Naive thymus-derived CD8-positive, alpha-beta T cell (primary cell): ENCODE measurements around the gene CTU1. TPM values are rescaled to one million over a fixed set of nuclear protein-coding genes. Genes with fewer than 3 reads are reported as not detected.

ENCODE experiments used
- ATAC-seq, 2 donors: fragments of 150-1000 bp; cut with Tn5 transposase in 1 of 2; sonication (Bioruptor Pico), chemical (Tn5 transposase) in 1 of 2; 1 replicate in 1 of 2; 2 replicates in 1 of 2; pipeline ENCODE4 v1.10.0; 2021; ENCODE audit warnings: mild to moderate bottlenecking in 2 of 2, moderate library complexity in 2 of 2
- POLR2A ChIA-PET: fragments of 350-600 bp; sonication (Branson Sonifier 250); formaldehyde crosslinking; loops from one replicate; lab custom pipeline; 2021; ENCODE audit warnings: antibody characterized with exemption; lab: Charles Lee
- DNase-seq, 10 donors: peaks; one replicate each; pipeline versions ENCODE4 v3.0.0 to v3.0.0-alpha.2; 2020 to 2022
- H3K27ac Mint-ChIP-seq, 10 donors: one replicate each; pipeline ENCODE4 v1.8.0; 2020 to 2022; ENCODE audit warnings: mild to moderate bottlenecking in 10 of 10, mixed read lengths in 10 of 10, moderate library complexity in 4 of 10, inconsistent platforms in 1 of 10
- H3K27me3 Mint-ChIP-seq, 5 donors: one replicate each; pipeline ENCODE4 v1.8.0; 2021 to 2022; ENCODE audit warnings: mixed read lengths in 5 of 5
- H3K36me3 Mint-ChIP-seq, 3 donors: one replicate each; pipeline ENCODE4 v1.8.0; 2020 to 2022; ENCODE audit warnings: mixed read lengths in 3 of 3, mild to moderate bottlenecking in 2 of 3, inconsistent platforms in 1 of 3
- H3K4me1 Mint-ChIP-seq, 4 donors: one replicate each; pipeline ENCODE4 v1.8.0; 2021 to 2022; ENCODE audit warnings: mixed read lengths in 4 of 4
- H3K4me3 Mint-ChIP-seq, 10 donors: one replicate each; pipeline ENCODE4 v1.8.0; 2020 to 2022; ENCODE audit warnings: mild to moderate bottlenecking in 10 of 10, mixed read lengths in 10 of 10, moderate library complexity in 6 of 10, inconsistent platforms in 1 of 10
- H3K9me3 Mint-ChIP-seq, 9 donors: one replicate each; pipeline ENCODE4 v1.8.0; 2020 to 2022; ENCODE audit warnings: mixed read lengths in 9 of 9, mild to moderate bottlenecking in 3 of 9, inconsistent platforms in 1 of 9, moderate library complexity in 1 of 9
- polyA plus RNA-seq, 3 donors: library from polyadenylated mRNA; unstranded; fragments of 300-500 nt; fragmentation: Illumina TruSeq; gene quantifications; one replicate each; pipeline ENCODE4 v1.2.3, GENCODE V29; 2021
- total RNA-seq, 8 experiments: library from RNA in 2 of 8; stranded (reverse) in 2 of 8; gene quantifications; one replicate each; pipeline ENCODE4 v1.2.3 and lab custom pipeline; 2021 to 2026

CTU1 gene
- total and polyA plus RNA-seq, 5 experiments from 2014 or later, result 2.4 to 10.3 (median 9.3) TPM

GRCh38 chr19:51141181-51141580 lies 33.0 kb upstream of the CTU1 start:
- Mint-ChIP-seq H3K9me3 (peaks cover 0 to under 1% (median 0%) of the 10 kb centered on the region in 9 donors), H3K4me3 (no peak overlapping the region), H3K36me3 (peaks cover 0 to under 1% (median 0%) of the 10 kb centered on the region in 3 donors), H3K4me1 (peaks cover 18 to 68% (median 35%) of the 10 kb centered on the region in 4 donors), H3K27ac (peak overlapping the region in 2 of 10 donors; percentile 41 to 77), H3K27me3 (no peaks in the 10 kb centered on the region)
- ATAC-seq, result no peak
- no peak for DNase-seq
- POLR2A ChIA-PET, result no interaction called here

- H3K9me3 Mint-ChIP-seq, result peaks cover 0 to 8% (median 0%) of the 10 kb centered on the region in 9 donors
- ATAC-seq (no peak), DNase-seq (no peak)
- H3K4me1 Mint-ChIP-seq, result peaks cover 18 to 70% (median 40%) of the 10 kb centered on the region in 4 donors
- peak overlapping the region in 4 of 10 donors; percentile 2 to 42 (median 4) for H3K27ac Mint-ChIP-seq
- no peaks in the 10 kb centered on the region for H3K27me3 Mint-ChIP-seq
- POLR2A ChIA-PET, result no interaction called here
- peaks cover 0 to 7% (median 0%) of the 10 kb centered on the region in 3 donors for H3K36me3 Mint-ChIP-seq
- H3K4me3 Mint-ChIP-seq, result no peak overlapping the region
These were observed 32.2 kb upstream of the CTU1 start for GRCh38 chr19:51140441-51140840.

GRCh38 chr19:51139299-51140014 lies 31.2 kb upstream of the CTU1 start:
- H3K4me3 Mint-ChIP-seq, result peak overlapping the region in 3 of 10 donors; percentile 16 to 65 (median 25)
- H3K27ac Mint-ChIP-seq, result peak overlapping the region in 5 of 10 donors; percentile 21 to 62 (median 49)
- DNase-seq, result no peak
- H3K36me3 Mint-ChIP-seq, result peaks cover 0 to 16% (median 3%) of the 10 kb centered on the region in 3 donors
- H3K27me3 Mint-ChIP-seq, result no peaks in the 10 kb centered on the region
- POLR2A ChIA-PET, result no interaction called here
- H3K4me1 Mint-ChIP-seq, result peaks cover 20 to 73% (median 39%) of the 10 kb centered on the region in 4 donors
- ATAC-seq, result no peak
- peaks cover 0 to 11% (median 0%) of the 10 kb centered on the region in 9 donors for H3K9me3 Mint-ChIP-seq

DNA sequence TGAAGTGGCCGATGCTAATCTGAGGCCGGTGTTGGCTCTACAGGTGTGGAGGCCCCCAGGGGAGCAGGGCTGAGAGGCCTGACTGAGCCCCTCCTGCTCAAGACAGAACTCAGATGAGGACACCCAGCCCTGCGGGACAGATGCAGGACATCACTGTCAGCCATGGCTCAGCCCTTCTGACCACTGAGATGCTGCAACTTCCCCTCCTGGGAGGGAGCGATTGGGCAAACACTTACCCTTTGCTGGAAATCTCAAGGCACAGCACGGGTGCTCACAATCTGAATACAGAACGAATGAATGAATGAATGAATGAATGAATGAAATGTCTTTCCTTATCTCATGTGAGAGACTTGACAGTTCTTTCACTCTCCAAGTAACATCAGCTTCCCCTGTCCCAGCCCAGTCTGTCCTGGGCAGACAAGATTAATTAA lies 30.4 kb upstream of the CTU1 start:
- ATAC-seq (no peak), DNase-seq (no peak)
- Mint-ChIP-seq H3K36me3 (peaks cover 0 to 16% (median 3%) of the 10 kb centered on the region in 3 donors), H3K9me3 (peaks cover 0 to 11% (median 0%) of the 10 kb centered on the region in 9 donors), H3K4me1 (peaks cover 20 to 70% (median 39%) of the 10 kb centered on the region in 4 donors), H3K27me3 (no peaks in the 10 kb centered on the region), H3K27ac (peak overlapping the region in 4 of 10 donors; percentile 17 to 78 (median 56)), H3K4me3 (peak overlapping the region in 1 of 10 donors; percentile 65)
- POLR2A ChIA-PET, result interaction anchor here (1.6 kb wide), 1 partner anchor 25 kb away, joined by 4 read pairs; no protein-coding TSS in a partner anchor

DNA sequence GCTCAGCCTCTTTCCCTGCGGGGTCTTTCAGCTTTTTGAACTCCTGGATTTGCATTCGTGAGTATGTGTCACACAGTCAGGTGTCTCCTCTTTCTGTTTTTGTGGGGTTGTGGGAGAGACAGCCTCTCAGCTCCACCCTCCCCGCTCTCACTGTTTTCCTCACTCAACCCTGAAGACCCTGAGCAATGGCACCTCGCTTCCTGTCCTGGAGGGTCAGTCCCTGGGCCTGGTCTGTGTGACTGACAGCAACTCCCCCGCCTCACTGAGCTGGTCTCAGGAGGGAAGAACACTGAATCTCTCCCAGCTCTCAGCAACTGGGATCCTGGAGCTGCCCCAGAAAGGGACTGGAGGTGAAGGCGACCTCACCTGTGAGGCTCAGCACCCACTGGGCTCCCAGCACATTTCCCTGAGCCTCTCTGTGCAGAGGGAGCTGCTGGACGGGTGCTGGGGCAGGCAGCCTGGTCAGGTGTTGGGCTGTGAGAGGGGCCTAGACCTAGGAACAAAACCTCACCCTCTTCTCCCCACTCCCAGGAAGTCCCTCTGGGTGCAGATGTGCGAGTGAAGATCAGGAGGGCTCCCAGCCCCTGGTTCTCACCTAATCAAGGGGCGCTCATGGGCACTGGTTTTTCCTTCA lies 29.7 kb upstream of the CTU1 start:
- Mint-ChIP-seq H3K36me3 (peaks cover 0 to 16% (median 3%) of the 10 kb centered on the region in 3 donors), H3K27ac (peak overlapping the region in 7 of 10 donors; percentile 62 to 94 (median 76)), H3K9me3 (peaks cover 0 to 11% (median 0%) of the 10 kb centered on the region in 9 donors), H3K4me3 (peak overlapping the region in 8 of 10 donors; percentile 29 to 82 (median 65)), H3K4me1 (peaks cover 20 to 70% (median 40%) of the 10 kb centered on the region in 4 donors), H3K27me3 (no peaks in the 10 kb centered on the region)
- no peak for DNase-seq
- no peak for ATAC-seq
- POLR2A ChIA-PET, result interaction anchor here (1.6 kb wide), 1 partner anchor 25 kb away, joined by 4 read pairs; no protein-coding TSS in a partner anchor

DNA sequence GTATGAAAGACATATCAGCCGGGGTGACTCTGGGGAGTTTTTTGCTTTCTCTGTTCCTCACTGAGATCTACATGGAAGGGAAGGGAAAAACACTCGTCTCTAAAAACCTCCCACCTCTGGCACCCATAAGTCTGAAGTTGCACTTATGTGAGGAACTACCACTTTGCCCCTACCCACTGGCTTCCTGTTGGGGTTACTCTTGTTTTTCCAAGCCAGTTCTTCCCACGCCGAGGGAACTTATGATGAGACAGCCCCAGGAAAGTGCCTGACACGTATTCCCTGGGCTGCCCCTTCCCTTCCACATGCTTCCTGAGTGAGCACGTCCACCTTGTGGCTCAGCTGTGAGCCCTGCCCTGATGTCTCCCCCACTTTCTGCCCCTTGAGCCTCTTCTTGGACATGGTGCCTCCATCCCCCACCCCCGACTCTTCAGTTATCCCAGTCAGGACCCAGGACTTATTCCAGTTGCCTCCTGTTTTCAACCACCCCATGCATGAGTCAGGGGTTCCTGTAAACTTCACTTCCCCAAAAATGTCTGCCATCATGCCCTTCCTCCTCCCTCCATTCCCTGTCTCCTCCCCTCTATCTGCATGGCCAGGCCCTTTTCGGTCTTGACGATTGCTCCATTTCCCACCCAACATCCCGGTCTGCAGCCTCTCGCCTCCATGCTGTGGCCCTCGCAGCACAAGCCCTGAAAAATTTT lies 28.8 kb upstream of the CTU1 start:
- H3K9me3 Mint-ChIP-seq, result peaks cover 0 to 11% (median 0%) of the 10 kb centered on the region in 9 donors
- H3K4me3 Mint-ChIP-seq, result peak overlapping the region; percentile 12 to 82 (median 50)
- no peaks in the 10 kb centered on the region for H3K27me3 Mint-ChIP-seq
- POLR2A ChIA-PET, result interaction anchor here (1.4 to 1.6 kb wide), 2 partner anchors 10 to 24 kb away, joined by 3 to 4 read pairs; no protein-coding TSS in a partner anchor
- H3K27ac Mint-ChIP-seq, result peak overlapping the region; percentile 34 to 94 (median 74)
- H3K36me3 Mint-ChIP-seq, result peaks cover 0 to 16% (median 3%) of the 10 kb centered on the region in 3 donors
- H3K4me1 Mint-ChIP-seq, result peaks cover 26 to 72% (median 43%) of the 10 kb centered on the region in 4 donors
- DNase-seq, result no peak
- peak in 1 of 2 donors; percentile 31 for ATAC-seq

DNA sequence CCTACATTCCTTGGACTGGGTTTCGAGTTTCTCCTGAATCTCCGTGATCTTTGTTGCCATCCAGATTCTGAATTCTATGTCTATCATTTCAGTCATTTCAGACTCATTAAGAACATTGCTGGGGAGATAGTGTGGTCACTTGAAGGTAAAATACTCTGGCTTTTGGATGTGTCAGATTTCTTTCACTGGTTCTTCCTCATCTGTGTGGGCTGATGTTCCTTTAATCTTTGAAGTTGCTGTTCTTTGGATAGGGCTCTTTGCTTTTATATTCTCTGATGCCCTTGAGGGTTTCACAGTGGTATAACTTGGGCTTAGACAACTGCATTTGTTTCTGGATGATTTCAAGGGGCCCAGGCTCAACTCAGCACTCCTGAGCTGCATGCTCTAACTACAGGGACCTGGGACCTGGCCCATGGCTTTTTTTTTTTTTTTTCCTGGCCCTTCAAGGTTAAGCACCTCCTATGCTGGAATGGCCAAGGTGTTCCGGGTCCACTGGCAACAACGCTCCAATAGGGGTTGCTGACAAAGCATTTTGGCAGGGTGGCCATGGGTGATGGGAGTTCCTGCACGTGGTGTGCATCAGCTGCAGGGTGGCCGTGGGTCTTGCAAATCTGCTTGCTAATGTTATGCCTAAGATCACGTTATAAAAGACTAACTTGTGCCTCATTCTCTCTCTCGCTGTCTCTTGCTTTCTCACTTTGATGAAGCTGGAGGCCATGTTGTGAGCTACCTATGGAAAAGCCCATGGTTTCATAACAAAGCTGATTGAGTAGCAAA lies 28.0 kb upstream of the CTU1 start:
- Mint-ChIP-seq H3K27ac (peak overlapping the region in 6 of 10 donors; percentile 59 to 94 (median 74)), H3K36me3 (peaks cover 0 to 16% (median 3%) of the 10 kb centered on the region in 3 donors), H3K4me3 (peak overlapping the region in 7 of 10 donors; percentile 14 to 82 (median 52)), H3K27me3 (no peaks in the 10 kb centered on the region), H3K4me1 (peaks cover 28 to 74% (median 48%) of the 10 kb centered on the region in 4 donors), H3K9me3 (peaks cover 0 to 11% (median 0%) of the 10 kb centered on the region in 9 donors)
- DNase-seq (no peak), ATAC-seq (no peak)
- POLR2A ChIA-PET, result interaction anchor here (1.4 to 1.6 kb wide), 3 partner anchors 9 to 13 kb away, joined by 3 read pairs; no protein-coding TSS in a partner anchor

DNA sequence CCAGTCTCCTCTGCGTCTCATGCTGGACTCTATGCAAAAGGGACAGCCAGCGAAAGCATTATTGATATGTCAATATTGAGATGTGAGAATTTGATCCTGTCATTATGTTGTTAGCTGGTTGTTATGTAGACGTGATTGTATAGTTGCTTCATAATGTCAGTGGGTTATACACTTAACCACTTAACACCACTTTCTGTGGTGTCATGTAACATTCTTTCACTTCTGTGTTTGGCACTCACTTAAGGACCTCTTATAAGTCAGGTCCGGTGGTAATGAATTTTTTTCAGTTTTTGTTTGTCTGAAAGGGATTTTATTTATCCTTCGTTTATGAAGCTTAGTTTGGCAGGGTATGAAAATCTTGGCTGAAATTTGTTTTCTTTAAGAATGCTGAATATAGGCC lies 26.8 kb upstream of the CTU1 start:
- ATAC-seq, result no peak
- Mint-ChIP-seq H3K9me3 (peaks cover 0 to 11% (median 0%) of the 10 kb centered on the region in 9 donors), H3K27ac (peak overlapping the region in 1 of 10 donors; percentile 31), H3K4me1 (peaks cover 33 to 76% (median 56%) of the 10 kb centered on the region in 4 donors), H3K4me3 (no peak overlapping the region), H3K36me3 (peaks cover 0 to 16% (median 3%) of the 10 kb centered on the region in 3 donors), H3K27me3 (no peaks in the 10 kb centered on the region)
- no peak for DNase-seq
- POLR2A ChIA-PET, result interaction anchor here (1.4 to 1.6 kb wide), 2 partner anchors 12 to 14 kb away, joined by 3 read pairs; no protein-coding TSS in a partner anchor

GRCh38 chr19:51131780-51132680 lies 23.8 kb upstream of the CTU1 start:
- peaks cover 0 to 11% (median 0%) of the 10 kb centered on the region in 9 donors for H3K9me3 Mint-ChIP-seq
- H3K27me3 Mint-ChIP-seq, result no peaks in the 10 kb centered on the region
- peaks cover 36 to 79% (median 67%) of the 10 kb centered on the region in 4 donors for H3K4me1 Mint-ChIP-seq
- POLR2A ChIA-PET, result interaction anchor here (0.7 to 1.9 kb wide), 6 partner anchors 9 to 1313 kb away, joined by 3 to 19 read pairs (median 8); partner anchors contain the start of gene CTU1
- peak overlapping the region; percentile 84 to 96 (median 94) for H3K27ac Mint-ChIP-seq
- ATAC-seq (peak; percentile 74 to 78), DNase-seq (peak in 5 of 10 donors; percentile 21 to 53 (median 51))
- peaks cover 0 to 16% (median 3%) of the 10 kb centered on the region in 3 donors for H3K36me3 Mint-ChIP-seq
- peak overlapping the region; percentile 69 to 88 (median 80) for H3K4me3 Mint-ChIP-seq

- peak overlapping the region in 9 of 10 donors; percentile 68 to 96 (median 84) for H3K27ac Mint-ChIP-seq
- H3K4me3 Mint-ChIP-seq, result peak overlapping the region in 5 of 10 donors; percentile 39 to 72 (median 62)
- H3K27me3 Mint-ChIP-seq, result no peaks in the 10 kb centered on the region
- H3K4me1 Mint-ChIP-seq, result peaks cover 43 to 78% (median 73%) of the 10 kb centered on the region in 4 donors
- POLR2A ChIA-PET, result interaction anchor here (0.9 to 1.0 kb wide), 2 partner anchors 15 to 21 kb away, joined by 5 read pairs; partner anchors contain the start of gene CTU1
- no peak for DNase-seq
- peaks cover 0 to 2% (median 0%) of the 10 kb centered on the region in 9 donors for H3K9me3 Mint-ChIP-seq
- no peak for ATAC-seq
- H3K36me3 Mint-ChIP-seq, result peaks cover 0 to 2% (median 0%) of the 10 kb centered on the region in 3 donors
These were observed 21.5 kb upstream of the CTU1 start for GRCh38 chr19:51129716-51130115.
